PC-3 (cell line): Measurements from ENCODE around the gene TLCD2. TPM values are rescaled to one million over a fixed set of nuclear protein-coding genes. Genes with fewer than 3 reads are reported as not detected.

ENCODE experiments used
- ATAC-seq: fragments of 200-7000 bp; cut with Tn5 transposase; 2 replicates; pipeline ENCODE4 v1.9.1; 2020; ENCODE audit warnings: mild to moderate bottlenecking, moderate library complexity
- BruUV-seq: library from RNA; stranded (reverse); fragments of 400-500 nt; replicated peaks from 2 replicates; lab custom pipeline; 2021; lab: Mats Ljungman, UMichigan
- CTCF ChIA-PET: fragments of 300-600 bp; sonication (Branson Sonifier 250); formaldehyde crosslinking; loops from one replicate; lab custom pipeline; 2022; ENCODE audit warnings: antibody characterized with exemption; lab: Charles Lee
- POLR2A ChIA-PET: fragments of 300-600 bp; sonication (Branson Sonifier 250); formaldehyde crosslinking; loops from one replicate; lab custom pipeline; 2022; ENCODE audit warnings: antibody characterized with exemption; ENCODE audit not compliant: unreplicated experiment; lab: Charles Lee
- DNase-seq: peaks from one replicate; pipeline ENCODE4 v3.0.0-alpha.2; 2015
- H2AFZ ChIP-seq: fragments of 300-600 bp; sonication (generic); 2 replicates; pipeline ENCODE4 v1.6.0; 2016; ENCODE audit warnings: antibody characterized with exemption, low read length
- H3F3A ChIP-seq: fragments of 300-600 bp; sonication (generic); one replicate; pipeline ENCODE4 v1.6.0; 2017; ENCODE audit warnings: antibody characterized with exemption, low read length, control low read depth, mild to moderate bottlenecking; ENCODE audit not compliant: unreplicated experiment
- H3K27ac ChIP-seq: fragments of 300-600 bp; sonication (generic); 2 replicates; pipeline ENCODE4 v1.5.1; 2016; ENCODE audit warnings: mild to moderate bottlenecking, low read length
- H3K27me3 ChIP-seq: fragments of 300-600 bp; sonication (generic); 2 replicates; pipeline ENCODE4 v1.6.1; 2016; ENCODE audit warnings: low read length, mixed read lengths
- H3K36me3 ChIP-seq: fragments of 300-600 bp; sonication (generic); 2 replicates; pipeline ENCODE4 v1.6.1; 2016; ENCODE audit warnings: low read depth, mixed run types, low read length, mixed read lengths
- H3K4me1 ChIP-seq: fragments of 300-600 bp; sonication (generic); 2 replicates; pipeline ENCODE4 v1.5.1; 2016; ENCODE audit warnings: low read length; ENCODE audit not compliant: insufficient read depth
- H3K4me2 ChIP-seq: fragments of 300-600 bp; sonication (generic); 2 replicates; pipeline ENCODE4 v1.6.0; 2016; ENCODE audit warnings: low read length
- H3K4me3 ChIP-seq: fragments of 300-600 bp; sonication (generic); 2 replicates; pipeline ENCODE4 v1.5.1; 2016; ENCODE audit warnings: mild to moderate bottlenecking, low read length, mixed read lengths
- H3K79me2 ChIP-seq: fragments of 300-600 bp; sonication (generic); 2 replicates; pipeline ENCODE4 v1.6.1; 2017; ENCODE audit warnings: low read length, mixed read lengths
- H3K9ac ChIP-seq: fragments of 300-600 bp; sonication (generic); 2 replicates; pipeline ENCODE4 v1.6.0; 2016; ENCODE audit warnings: mild to moderate bottlenecking, low read length
- H3K9me2 ChIP-seq: fragments of 300-600 bp; sonication (generic); replicated peaks from 2 replicates; pipeline ENCODE4 v1.6.1; 2016; ENCODE audit warnings: mixed run types, low read length, mixed read lengths
- H3K9me3 ChIP-seq: fragments of 300-600 bp; sonication (generic); 2 replicates; pipeline ENCODE4 v1.6.1; 2016; ENCODE audit warnings: low read length, mixed read lengths
- H4K20me1 ChIP-seq: fragments of 300-600 bp; sonication (generic); 2 replicates; pipeline ENCODE4 v1.6.1; 2016; ENCODE audit warnings: low read length, mixed read lengths
- EZH2 ChIP-seq: fragments of 300-600 bp; sonication (generic); IDR thresholded peaks from one replicate; pipeline ENCODE4 v1.6.1; 2017; ENCODE audit warnings: antibody characterized with exemption, mild to moderate bottlenecking, low read length; ENCODE audit not compliant: unreplicated experiment
- EZH2phosphoT487 ChIP-seq: fragments of 300-600 bp; sonication (generic); IDR thresholded peaks from 2 replicates; pipeline ENCODE4 v1.6.1; 2018; ENCODE audit warnings: mild to moderate bottlenecking, antibody characterized with exemption, low read length, borderline replicate concordance
- intact Hi-C: fragments of 100-400 bp; cut with micrococcal nuclease; formaldehyde crosslinking; loops from 2 replicates; pipeline ENCODE4 v1.9.0; 2023
- total RNA-seq: library from RNA; depleted of rRNA; stranded (reverse); fragments of >200 nt; gene quantifications from 2 replicates; pipeline ENCODE4 v1.2.3, GENCODE V29; 2014
- TF ChIP-seq, protein P1 (sequence below): fragments of 300-600 bp; sonication (generic); conservative IDR thresholded peaks from 2 replicates; pipeline ENCODE4 v1.5.1; 2017; ENCODE audit warnings: antibody characterized with exemption, low read depth, mild to moderate bottlenecking, low read length

TLCD2 gene
- total RNA-seq, 1 experiment from 2014 or later: 0.77 TPM

DNA sequence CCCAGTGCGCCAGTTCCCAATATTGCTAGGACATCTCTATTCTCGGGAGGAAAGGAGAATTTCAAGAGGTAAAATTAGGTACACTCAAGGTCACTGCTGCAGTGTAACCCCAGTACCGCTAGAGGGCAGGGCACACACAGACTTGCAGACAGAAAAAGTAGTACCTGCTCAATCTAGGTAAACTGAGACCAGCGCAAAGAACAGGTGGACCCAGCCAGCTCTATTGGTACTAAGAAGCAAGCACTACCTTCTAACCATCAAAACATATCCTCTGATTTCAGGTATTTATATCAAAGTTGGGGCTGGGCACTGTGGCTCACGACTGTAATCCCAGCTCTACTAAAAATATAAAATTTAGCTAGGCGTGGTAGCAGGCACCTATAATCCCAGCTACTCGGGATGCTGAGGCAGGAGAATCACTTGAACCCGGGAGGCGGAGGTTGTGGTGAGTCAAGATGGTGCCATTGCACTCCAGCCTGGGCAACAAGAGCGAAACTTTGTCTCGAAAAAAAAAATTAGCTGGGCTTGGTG is 10.7 kb upstream of the TLCD2 start:
- Histone ChIP-seq H3K36me3 (no peaks in the 10 kb centered on the region), H3K79me2 (peaks cover 12% of the 10 kb centered on the region), H3K4me2 (peak overlapping the region; percentile 86), H3K9me2 (no peaks in the 10 kb centered on the region), H3K9ac (no peak overlapping the region), H3K27ac (no peak overlapping the region), H3K9me3 (no peaks in the 10 kb centered on the region), H3K4me3 (peak overlapping the region; percentile 59), H2AFZ (peak overlapping the region; percentile 68), H4K20me1 (no peaks in the 10 kb centered on the region), H3F3A (no peaks in the 10 kb centered on the region), H3K4me1 (peaks cover 14% of the 10 kb centered on the region), H3K27me3 (no peaks in the 10 kb centered on the region)
- TF ChIP-seq EZH2: no peak
- TF ChIP-seq, protein P1, sequence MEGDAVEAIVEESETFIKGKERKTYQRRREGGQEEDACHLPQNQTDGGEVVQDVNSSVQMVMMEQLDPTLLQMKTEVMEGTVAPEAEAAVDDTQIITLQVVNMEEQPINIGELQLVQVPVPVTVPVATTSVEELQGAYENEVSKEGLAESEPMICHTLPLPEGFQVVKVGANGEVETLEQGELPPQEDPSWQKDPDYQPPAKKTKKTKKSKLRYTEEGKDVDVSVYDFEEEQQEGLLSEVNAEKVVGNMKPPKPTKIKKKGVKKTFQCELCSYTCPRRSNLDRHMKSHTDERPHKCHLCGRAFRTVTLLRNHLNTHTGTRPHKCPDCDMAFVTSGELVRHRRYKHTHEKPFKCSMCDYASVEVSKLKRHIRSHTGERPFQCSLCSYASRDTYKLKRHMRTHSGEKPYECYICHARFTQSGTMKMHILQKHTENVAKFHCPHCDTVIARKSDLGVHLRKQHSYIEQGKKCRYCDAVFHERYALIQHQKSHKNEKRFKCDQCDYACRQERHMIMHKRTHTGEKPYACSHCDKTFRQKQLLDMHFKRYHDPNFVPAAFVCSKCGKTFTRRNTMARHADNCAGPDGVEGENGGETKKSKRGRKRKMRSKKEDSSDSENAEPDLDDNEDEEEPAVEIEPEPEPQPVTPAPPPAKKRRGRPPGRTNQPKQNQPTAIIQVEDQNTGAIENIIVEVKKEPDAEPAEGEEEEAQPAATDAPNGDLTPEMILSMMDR: peak; percentile 90
- TF ChIP-seq EZH2phosphoT487: no peak
- ATAC-seq: no peak
- DNase-seq: peak; percentile 62
- intact Hi-C loops: loop anchor here (2.0 kb wide), 1 partner anchor 64 kb away; no protein-coding TSS in a partner anchor
- BruUV-seq: no TSS peak
- POLR2A ChIA-PET: interaction anchor here (0.5 to 1.0 kb wide), 2 partner anchors 11 to 67 kb away, joined by 3 to 4 read pairs; partner anchors contain the start of gene TLCD2
- CTCF ChIA-PET: interaction anchor here (1.0 to 2.0 kb wide), 2 partner anchors 59 to 63 kb away, joined by 5 read pairs; no protein-coding TSS in a partner anchor

DNA sequence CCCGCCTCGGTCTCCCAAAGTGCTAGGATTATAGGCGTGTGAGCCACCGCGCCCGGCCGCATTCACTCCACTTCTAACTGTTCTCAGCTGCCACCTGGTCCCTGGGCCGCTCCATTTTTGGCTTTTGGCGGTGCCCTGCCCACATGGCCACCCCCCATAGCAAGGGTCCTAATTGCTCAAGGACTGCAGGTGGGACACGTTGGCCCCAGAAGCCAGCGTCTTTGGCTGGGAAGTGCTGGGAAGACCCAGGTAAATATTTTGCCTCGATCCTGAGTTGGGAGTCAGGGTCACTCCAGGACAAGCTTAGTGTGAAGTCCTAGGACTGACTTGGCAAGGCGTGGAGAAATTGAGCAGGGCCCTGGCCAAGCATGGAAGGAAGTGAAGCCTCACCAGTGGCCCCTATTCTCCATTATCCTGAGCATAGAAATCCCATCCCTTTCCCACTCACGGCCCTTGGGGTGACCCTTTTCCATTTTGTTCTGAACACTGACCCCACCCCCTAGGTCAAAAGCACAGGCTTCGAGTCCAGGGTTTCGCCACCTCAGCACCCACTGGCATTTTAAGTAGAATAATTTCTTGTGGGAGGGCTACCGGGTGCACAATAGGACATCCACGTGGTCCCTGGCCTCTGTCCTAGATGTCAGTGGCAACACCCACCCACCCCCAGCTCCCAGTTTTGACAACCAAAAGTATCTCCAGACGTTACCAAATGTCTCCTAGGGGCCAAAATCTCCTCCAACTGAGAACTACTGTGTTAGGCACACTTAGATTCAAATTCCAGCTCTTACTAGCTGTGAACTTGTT is 8.4 kb upstream of the TLCD2 start:
- Histone ChIP-seq H3K27me3 (no peaks in the 10 kb centered on the region), H3K4me3 (no peak overlapping the region), H3K27ac (no peak overlapping the region), H3K4me1 (peaks cover 14% of the 10 kb centered on the region), H3K9ac (no peak overlapping the region), H3K9me3 (no peaks in the 10 kb centered on the region), H3F3A (no peaks in the 10 kb centered on the region), H3K9me2 (no peaks in the 10 kb centered on the region), H3K79me2 (peaks cover 25% of the 10 kb centered on the region), H3K4me2 (no peak overlapping the region), H2AFZ (no peak overlapping the region), H4K20me1 (peaks cover 13% of the 10 kb centered on the region), H3K36me3 (peaks cover 2% of the 10 kb centered on the region)
- ATAC-seq: no peak
- no peak for DNase-seq
- ChIA-PET POLR2A (interaction anchor here (0.5 kb wide), 1 partner anchor 140 kb away, joined by 9 read pairs; no protein-coding TSS in a partner anchor), CTCF (no interaction called here)
- TF ChIP-seq EZH2 (no peak), EZH2phosphoT487 (no peak)
- TF ChIP-seq, protein P1: no peak
- intact Hi-C loops: no loop called here
- BruUV-seq: no TSS peak
